MM.1S (cell line): Measurements from ENCODE around the gene ZBTB1.
"Not testable (repeated sequence)": the region's sequence is repeated elsewhere in the genome, so short reads cannot be mapped to it uniquely, and the experiment has no call there.

Experiments
- DNase-seq: peaks from one replicate; pipeline ENCODE4 v3.0.0-alpha.2; 2015
- H2AFZ ChIP-seq: fragments of 300-600 bp; sonication (generic); 2 replicates; pipeline ENCODE4 v1.6.0; 2016; ENCODE audit warnings: antibody characterized with exemption, low read length
- H3F3A ChIP-seq: fragments of 300-600 bp; sonication (generic); 2 replicates; pipeline ENCODE4 v1.6.1; 2016; ENCODE audit warnings: mild to moderate bottlenecking, antibody characterized with exemption, low read length, moderate library complexity, mixed read lengths; ENCODE audit not compliant: insufficient read depth
- H3K27ac ChIP-seq: fragments of 300-600 bp; sonication (generic); 2 replicates; pipeline ENCODE4 v1.5.1; 2016; ENCODE audit warnings: mild to moderate bottlenecking, low read length
- H3K27me3 ChIP-seq: fragments of 300-600 bp; sonication (generic); replicated peaks from 2 replicates; pipeline ENCODE4 v1.6.0; 2016; ENCODE audit warnings: low read length; ENCODE audit not compliant: insufficient read depth
- H3K36me3 ChIP-seq: fragments of 300-600 bp; sonication (generic); replicated peaks from 2 replicates; pipeline ENCODE4 v1.6.1; 2016; ENCODE audit warnings: mild to moderate bottlenecking, low read length, mixed read lengths; ENCODE audit not compliant: insufficient read depth
- H3K4me1 ChIP-seq: fragments of 300-600 bp; sonication (generic); 2 replicates; pipeline ENCODE4 v1.6.1; 2016; ENCODE audit warnings: low read length, mixed read lengths
- H3K4me2 ChIP-seq: fragments of 300-600 bp; sonication (generic); 2 replicates; pipeline ENCODE4 v1.6.0; 2016; ENCODE audit warnings: low read depth, low read length
- H3K4me3 ChIP-seq: fragments of 300-600 bp; sonication (generic); 2 replicates; pipeline ENCODE4 v1.5.1; 2016; ENCODE audit warnings: low read length, mixed read lengths
- H3K79me2 ChIP-seq: fragments of 300-600 bp; sonication (generic); 2 replicates; pipeline ENCODE4 v1.6.1; 2016; ENCODE audit warnings: mixed run types, low read length, mixed read lengths
- H3K9ac ChIP-seq: fragments of 300-600 bp; sonication (generic); 2 replicates; pipeline ENCODE4 v1.6.1; 2016; ENCODE audit warnings: low read length, mixed read lengths
- H3K9me2 ChIP-seq: fragments of 300-600 bp; sonication (generic); replicated peaks from 2 replicates; pipeline ENCODE4 v1.6.1; 2016; ENCODE audit warnings: mild to moderate bottlenecking, low read length, mixed read lengths; ENCODE audit not compliant: insufficient read depth
- H3K9me3 ChIP-seq: fragments of 300-600 bp; sonication (generic); replicated peaks from 2 replicates; pipeline ENCODE4 v1.6.1; 2016; ENCODE audit warnings: mild to moderate bottlenecking, low read length, mixed read lengths; ENCODE audit not compliant: insufficient read depth
- H4K20me1 ChIP-seq: fragments of 300-600 bp; sonication (generic); 2 replicates; pipeline ENCODE4 v1.6.1; 2016; ENCODE audit warnings: mild to moderate bottlenecking, low read length, moderate library complexity, mixed read lengths; ENCODE audit not compliant: insufficient read depth
- CTCF ChIP-seq: fragments of 300-600 bp; sonication (generic); IDR thresholded peaks from 2 replicates; pipeline ENCODE4 v1.5.1; 2016; ENCODE audit warnings: antibody characterized with exemption, low read length, mixed read lengths
- EZH2 ChIP-seq: fragments of 300-600 bp; sonication (generic); optimal IDR thresholded peaks from 2 replicates; pipeline ENCODE3; 2017; ENCODE audit warnings: low read depth, mild to moderate bottlenecking, antibody characterized with exemption, low read length, mixed read lengths
- EZH2phosphoT487 ChIP-seq: fragments of 300-600 bp; sonication (generic); IDR thresholded peaks from 2 replicates; pipeline ENCODE4 v1.6.1; 2018; ENCODE audit warnings: antibody characterized with exemption, low read length

Gene ZBTB1

DNA sequence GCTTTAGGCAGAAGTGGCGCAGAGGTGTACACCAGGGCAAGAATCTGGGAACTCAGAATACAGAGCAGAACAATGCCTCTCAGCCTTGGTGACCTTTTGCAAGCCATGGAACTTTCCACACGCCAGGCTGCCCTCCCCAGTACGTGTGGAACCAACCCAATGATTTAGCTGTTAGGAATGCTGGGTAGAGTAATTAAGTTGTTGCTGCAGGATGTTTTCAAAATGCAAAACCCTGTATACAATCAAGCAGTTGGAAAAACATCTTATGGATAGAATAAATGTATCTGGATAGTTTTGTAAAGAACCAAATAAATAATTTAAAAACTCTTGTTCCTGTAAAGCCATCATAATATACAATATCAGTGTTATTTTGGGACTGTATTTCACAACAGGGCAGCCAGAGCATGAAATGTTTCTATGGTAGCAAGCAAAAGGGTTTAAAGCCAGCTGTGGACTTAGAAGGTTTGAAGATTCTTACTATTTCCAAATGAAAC lies 64.6 kb downstream of the ZBTB1 start:
- no peaks in the 10 kb centered on the region for H3K9me2 ChIP-seq
- no peak overlapping the region for H3K4me2 ChIP-seq
- no peaks in the 10 kb centered on the region for H3K27me3 ChIP-seq
- H3K27ac ChIP-seq, result no peak overlapping the region
- H3K4me1 ChIP-seq, result no peaks in the 10 kb centered on the region
- no peak for DNase-seq
- H2AFZ ChIP-seq, result no peak overlapping the region
- no peaks in the 10 kb centered on the region for H4K20me1 ChIP-seq
- no peaks in the 10 kb centered on the region for H3F3A ChIP-seq
- no peak overlapping the region for H3K9ac ChIP-seq
- no peaks in the 10 kb centered on the region for H3K36me3 ChIP-seq
- no peaks in the 10 kb centered on the region for H3K79me2 ChIP-seq
- no peaks in the 10 kb centered on the region for H3K9me3 ChIP-seq
- H3K4me3 ChIP-seq, result no peak overlapping the region
- TF ChIP-seq EZH2, result no peak
- no peak for TF ChIP-seq CTCF
- no peak for TF ChIP-seq EZH2phosphoT487

DNA sequence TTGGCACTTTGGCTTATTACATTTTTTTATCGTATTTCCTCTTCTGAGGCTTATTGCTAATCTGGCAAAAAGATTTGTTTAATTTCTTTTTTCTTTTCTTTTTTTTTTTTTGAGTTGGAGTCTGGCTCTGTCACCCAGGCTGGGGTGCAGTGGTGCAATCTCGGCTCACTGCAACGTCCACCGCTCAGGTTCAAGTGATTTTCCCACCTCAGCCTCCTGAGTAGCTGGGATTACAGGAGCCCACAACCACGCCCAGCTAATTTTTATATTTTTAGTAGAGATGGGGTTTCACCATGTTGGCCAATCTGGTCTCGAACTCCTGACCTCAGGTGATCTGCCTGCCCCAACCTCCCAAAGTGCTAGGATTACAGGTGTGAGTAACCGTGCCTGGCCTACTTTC lies 65.1 kb downstream of the ZBTB1 start:
- H3K27me3 ChIP-seq, H2AFZ ChIP-seq, H3K9me3 ChIP-seq, H3F3A ChIP-seq, H3K9ac ChIP-seq, DNase-seq, H3K4me2 ChIP-seq, H3K4me3 ChIP-seq, H3K9me2 ChIP-seq, H3K27ac ChIP-seq, H3K4me1 ChIP-seq, H3K79me2 ChIP-seq, H4K20me1 ChIP-seq, H3K36me3 ChIP-seq: not testable (repeated sequence)

- no peaks in the 10 kb centered on the region for H3K36me3 ChIP-seq
- H3K4me2 ChIP-seq, result no peak overlapping the region
- H3F3A ChIP-seq, result no peaks in the 10 kb centered on the region
- no peaks in the 10 kb centered on the region for H3K9me2 ChIP-seq
- H3K9me3 ChIP-seq, result no peaks in the 10 kb centered on the region
- TF ChIP-seq EZH2phosphoT487, result no peak
- TF ChIP-seq EZH2, result no peak
- no peak for TF ChIP-seq CTCF
- H3K27me3 ChIP-seq, result no peaks in the 10 kb centered on the region
- H3K27ac ChIP-seq, result no peak overlapping the region
- H2AFZ ChIP-seq, result no peak overlapping the region
- H4K20me1 ChIP-seq, result no peaks in the 10 kb centered on the region
- H3K79me2 ChIP-seq, result no peaks in the 10 kb centered on the region
- DNase-seq, result no peak
- no peak overlapping the region for H3K4me3 ChIP-seq
- H3K9ac ChIP-seq, result no peak overlapping the region
- no peaks in the 10 kb centered on the region for H3K4me1 ChIP-seq
These were observed 68.0 kb downstream of the ZBTB1 start for GRCh38 chr14:64572386-64573104.

GRCh38 chr14:64573109-64573508 lies 68.5 kb downstream of the ZBTB1 start:
- Histone ChIP-seq H3F3A (no peaks in the 10 kb centered on the region), H3K4me2 (no peak overlapping the region), H3K4me1 (no peaks in the 10 kb centered on the region), H3K36me3 (no peaks in the 10 kb centered on the region), H3K4me3 (no peak overlapping the region), H3K27ac (no peak overlapping the region), H4K20me1 (no peaks in the 10 kb centered on the region), H3K9me2 (no peaks in the 10 kb centered on the region), H3K9me3 (no peaks in the 10 kb centered on the region), H2AFZ (no peak overlapping the region), H3K27me3 (no peaks in the 10 kb centered on the region), H3K9ac (no peak overlapping the region), H3K79me2 (no peaks in the 10 kb centered on the region)
- no peak for DNase-seq
- TF ChIP-seq EZH2phosphoT487, result no peak
- TF ChIP-seq EZH2, result no peak
- TF ChIP-seq CTCF, result no peak
